Urothelium cell line (cell line): ENCODE data around the gene BCAR3.
"Not testable (repeated sequence)": the region's sequence is repeated elsewhere in the genome, so short reads cannot be mapped to it uniquely, and the experiment has no call there.

ENCODE experiments used
- DNase-seq: peaks from one replicate; pipeline ENCODE4 v3.0.0; 2011; ENCODE audit warnings: low spot score, mixed read lengths
- FAIRE-seq: peaks from 2 replicates; lab custom pipeline; 2011; peaks lifted over from hg19 to GRCh38; lab: Jason Lieb, UNC

Gene BCAR3

DNA sequence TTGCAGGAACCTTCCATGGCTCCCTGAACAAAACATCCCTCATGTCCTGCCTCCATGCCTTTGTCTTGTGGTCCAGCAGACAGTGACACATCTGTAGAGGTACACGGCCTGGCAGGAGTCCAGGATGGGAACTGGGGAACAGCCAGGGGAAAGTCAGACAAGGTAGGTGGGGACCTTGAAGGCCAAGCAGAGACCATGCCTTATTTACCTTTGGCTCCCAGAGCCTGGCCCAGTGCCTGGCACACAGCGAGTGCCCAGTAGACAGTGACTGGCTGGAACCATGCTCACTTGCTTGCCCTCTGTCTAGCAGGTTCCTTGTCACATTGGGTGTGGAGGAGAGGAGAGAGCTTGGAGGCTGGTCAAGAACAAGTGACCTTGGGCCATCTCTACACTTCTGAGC, 81.0 kb downstream of the BCAR3 start:
- no peak for DNase-seq
- FAIRE-seq = no peak

DNA sequence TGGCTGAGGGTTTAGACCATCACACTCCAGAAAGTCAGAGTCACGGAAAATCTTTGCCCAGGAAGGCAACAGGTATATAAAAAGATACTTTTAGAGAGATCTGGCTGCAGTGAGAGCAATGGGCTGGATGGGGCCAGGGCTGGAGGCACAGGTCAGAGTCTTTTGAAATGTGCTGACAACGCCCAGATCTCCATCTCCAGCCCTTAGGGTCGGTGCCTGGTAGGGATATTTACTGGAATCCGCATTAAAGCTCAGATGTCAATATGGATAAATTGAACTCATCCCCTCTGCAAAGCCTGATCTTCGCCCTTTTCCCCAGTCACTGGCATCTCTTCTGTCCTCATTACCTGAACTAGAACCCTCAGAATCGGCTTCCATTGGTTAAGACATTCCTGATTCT, 82.2 kb downstream of the BCAR3 start:
- FAIRE-seq (no peak), DNase-seq (no peak)

DNA sequence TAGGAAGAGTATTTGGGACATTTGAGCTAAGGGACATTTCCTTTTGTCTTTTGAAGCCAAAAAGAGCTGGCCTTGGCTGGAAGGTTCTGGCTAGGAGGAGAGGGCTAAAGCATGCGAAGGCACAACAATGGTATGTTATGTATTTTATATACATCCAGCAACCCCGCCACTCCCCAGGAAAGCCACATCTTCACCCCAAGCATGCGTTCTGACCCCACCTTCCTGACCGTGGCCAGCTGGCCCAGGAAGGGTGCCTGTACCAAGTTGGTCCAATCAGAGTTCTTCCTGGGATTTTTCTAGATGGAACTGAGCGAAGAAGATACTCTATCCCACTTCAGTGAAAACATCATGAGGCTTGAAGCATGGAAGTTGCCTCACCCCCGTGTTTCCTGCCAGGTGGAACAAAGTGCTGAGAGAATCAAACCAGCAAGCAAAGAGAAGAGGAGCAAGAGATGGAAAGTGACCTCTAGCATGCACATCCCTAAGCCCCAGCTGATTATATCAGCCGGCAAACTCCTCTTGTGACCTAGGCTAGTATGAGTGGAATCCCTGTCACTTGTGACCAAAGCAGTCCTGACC, 82.7 kb downstream of the BCAR3 start:
- DNase-seq = no peak
- FAIRE-seq = no peak

DNA sequence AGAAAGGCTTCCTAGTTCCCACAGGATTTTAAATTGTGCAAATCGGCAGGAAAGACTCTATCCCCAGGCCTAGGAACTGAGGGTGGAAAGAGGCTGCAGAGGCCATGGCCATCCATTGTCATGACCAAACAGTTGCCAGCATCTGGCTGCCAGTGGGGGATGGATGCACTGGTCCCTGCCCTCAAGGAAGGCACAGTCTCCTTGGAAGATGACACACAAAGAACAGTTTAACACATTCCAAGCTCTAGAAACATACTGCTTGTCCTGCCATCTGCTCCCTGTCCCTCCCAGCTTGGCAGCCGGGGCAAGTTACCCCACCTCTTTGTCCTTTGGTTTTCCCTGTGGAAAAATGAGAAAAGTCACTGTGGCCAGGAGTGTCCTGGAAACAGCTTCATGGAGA, 83.2 kb downstream of the BCAR3 start:
- no peak for FAIRE-seq
- DNase-seq = no peak

DNA sequence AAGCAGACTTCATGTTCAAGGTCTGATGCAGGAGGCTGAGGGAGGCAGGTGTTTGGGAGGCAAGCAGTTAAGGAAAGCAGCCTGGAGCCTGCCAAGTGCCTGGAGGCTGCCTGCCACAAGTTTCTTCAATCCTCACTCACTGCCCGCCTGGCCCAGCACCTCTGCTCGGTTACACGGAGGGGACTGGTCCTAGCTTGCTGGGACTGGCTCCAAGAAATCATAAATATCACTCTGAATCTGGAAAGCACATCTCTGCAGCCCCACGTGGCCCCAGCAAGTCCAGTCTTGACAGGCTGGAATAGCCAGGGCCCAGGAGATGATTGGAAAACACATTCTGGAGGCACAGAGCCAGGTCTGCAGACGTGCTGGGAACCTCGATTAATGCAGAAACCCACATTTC, 83.9 kb downstream of the BCAR3 start:
- no peak for DNase-seq

DNA sequence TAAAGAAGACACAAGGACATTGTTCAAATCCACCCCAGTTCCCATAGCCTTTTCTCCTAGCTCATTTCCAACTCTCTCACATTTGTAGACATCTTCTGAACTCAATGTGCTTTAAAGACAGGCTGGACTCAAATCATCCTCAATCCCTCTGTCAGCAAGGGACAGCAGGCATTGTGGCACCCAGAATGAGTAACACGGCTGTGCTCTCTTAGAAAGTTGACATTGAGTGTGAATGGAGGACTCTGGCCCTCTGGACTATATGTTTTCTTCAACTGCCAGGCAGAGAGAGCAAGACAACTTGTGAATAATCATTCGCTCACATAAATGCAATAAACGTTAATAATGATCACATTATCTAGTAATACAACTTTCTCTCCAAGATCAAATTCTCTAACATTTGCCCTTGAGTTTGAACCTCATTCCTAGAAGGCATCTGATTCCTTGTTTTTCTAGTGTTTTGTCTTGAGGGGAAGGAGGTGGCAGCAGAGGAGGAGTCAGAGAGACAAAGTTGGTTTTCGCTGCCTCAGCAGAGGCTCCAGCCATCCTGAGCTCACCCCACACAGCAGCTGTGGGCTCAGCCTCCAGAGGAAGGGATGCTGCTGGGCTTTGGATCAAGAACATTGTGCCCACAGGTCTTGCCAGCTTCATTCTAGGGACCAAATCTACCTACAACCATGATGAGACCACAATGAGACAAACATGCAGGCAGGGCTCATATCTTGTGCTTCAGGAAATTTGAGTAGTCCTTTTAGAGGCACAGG, 85.1 kb downstream of the BCAR3 start:
- FAIRE-seq (no peak), DNase-seq (no peak)

More for the DNA sequence above, 83.9 kb downstream of the BCAR3 start:
- no peak for FAIRE-seq

DNA sequence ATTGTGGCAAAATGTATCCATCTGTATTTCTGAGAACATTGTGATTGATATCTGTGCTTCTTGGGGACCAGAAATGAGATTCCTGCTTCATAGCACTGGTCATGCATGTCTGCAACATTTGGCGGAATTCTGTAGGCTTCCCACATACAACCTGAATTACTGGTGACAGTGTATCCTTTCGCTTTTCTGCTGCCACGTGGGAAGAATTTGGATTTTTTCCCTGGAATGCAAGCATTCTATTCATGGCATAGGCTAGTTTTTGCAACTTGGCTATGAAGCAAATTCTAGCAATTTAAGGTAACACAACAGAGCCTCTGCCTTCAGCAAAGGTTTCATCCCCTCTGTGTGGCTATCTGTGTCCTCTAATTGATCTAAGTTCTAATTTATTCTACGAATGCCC, 85.9 kb downstream of the BCAR3 start:
- no peak for DNase-seq
- FAIRE-seq = no peak

DNA sequence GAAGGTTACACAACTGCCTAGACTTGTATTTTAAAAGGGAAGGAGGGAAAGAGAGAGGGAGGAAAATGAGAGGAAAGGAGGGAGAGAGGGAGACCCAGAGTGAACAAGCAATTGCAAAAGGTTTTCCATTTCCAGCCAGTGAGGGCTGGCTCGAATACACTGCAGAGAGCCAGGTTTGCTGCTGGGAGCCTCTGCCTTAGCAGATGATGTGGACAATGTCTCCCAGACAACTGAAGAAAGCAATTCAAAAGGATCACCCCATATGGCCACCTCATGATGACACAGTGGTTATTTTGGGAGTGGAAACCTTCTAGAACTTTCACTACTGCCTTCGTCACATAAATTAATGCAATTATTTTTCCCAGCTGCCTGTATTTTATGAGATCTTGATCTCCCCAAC, 86.4 kb downstream of the BCAR3 start:
- no peak for DNase-seq
- no peak for FAIRE-seq

DNA sequence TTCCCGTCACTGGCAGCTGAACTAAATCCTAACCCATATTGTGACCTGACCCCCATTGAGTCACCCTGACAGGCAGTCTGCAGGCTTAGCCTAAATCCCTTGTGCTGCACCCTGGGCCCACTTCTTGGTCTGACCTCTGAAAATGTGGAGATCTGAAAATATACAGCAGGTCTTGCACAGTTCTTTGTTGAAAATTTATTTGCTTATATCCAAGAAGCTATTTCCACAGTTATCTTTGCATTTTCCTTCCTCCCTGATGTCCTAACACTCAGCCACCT, 87.1 kb downstream of the BCAR3 start:
- FAIRE-seq (no peak), DNase-seq (no peak)

DNA sequence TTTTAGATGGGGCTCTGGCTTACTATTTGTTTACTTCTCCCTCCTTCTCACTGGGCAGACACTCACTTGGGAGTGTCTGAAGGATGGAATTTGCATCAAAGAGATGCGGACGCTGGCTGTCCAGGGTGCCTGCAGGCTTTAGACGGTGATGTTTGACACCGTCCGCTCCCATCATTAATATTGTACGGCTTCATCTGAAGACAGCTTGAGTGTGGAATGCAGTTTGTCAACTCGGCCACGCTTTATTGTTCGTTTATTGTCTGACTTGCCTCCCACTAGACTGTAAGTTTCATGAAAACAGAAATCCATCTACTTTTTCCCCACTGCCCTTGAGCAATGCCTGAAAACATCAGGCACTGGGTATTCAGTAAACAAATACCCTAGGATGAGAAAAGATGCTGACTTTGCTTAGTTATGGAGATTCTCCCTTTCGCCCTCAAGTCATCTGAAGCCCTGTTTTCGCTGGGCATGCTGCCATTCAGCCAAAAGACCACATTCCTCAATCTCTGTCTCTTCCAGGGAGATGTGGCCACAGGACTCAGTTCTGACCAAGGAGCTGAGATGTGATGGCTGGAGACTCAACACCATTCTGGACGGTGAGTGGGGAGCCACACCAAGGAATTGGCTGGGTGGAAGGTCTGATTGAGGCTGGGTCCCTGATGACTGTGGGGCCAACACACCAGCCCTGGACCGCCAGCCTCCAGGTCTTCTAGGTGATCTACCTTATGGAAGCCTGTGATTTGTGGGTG, 87.6 kb downstream of the BCAR3 start:
- FAIRE-seq (no peak), DNase-seq (no peak)

DNA sequence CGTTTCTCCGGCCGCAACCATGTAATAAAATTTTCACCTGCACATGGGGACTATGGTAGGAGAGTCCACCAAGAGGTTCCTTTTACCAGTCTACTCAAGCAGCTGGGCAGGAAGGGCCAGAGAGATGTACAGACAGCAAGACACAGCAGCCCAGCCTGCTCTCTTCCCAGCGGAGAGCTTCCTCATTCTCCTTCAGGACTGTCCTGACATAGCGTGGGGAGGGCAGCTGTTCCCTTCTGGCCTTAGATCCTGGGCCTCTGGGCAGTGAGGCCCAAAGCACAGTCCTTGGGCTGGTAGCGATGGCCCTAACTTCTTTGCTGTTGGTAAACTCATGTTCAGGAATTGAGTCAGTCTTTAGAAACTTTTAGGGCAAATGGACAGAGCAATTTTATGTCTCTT, 89.1 kb downstream of the BCAR3 start:
- FAIRE-seq (no peak), DNase-seq (no peak)

DNA sequence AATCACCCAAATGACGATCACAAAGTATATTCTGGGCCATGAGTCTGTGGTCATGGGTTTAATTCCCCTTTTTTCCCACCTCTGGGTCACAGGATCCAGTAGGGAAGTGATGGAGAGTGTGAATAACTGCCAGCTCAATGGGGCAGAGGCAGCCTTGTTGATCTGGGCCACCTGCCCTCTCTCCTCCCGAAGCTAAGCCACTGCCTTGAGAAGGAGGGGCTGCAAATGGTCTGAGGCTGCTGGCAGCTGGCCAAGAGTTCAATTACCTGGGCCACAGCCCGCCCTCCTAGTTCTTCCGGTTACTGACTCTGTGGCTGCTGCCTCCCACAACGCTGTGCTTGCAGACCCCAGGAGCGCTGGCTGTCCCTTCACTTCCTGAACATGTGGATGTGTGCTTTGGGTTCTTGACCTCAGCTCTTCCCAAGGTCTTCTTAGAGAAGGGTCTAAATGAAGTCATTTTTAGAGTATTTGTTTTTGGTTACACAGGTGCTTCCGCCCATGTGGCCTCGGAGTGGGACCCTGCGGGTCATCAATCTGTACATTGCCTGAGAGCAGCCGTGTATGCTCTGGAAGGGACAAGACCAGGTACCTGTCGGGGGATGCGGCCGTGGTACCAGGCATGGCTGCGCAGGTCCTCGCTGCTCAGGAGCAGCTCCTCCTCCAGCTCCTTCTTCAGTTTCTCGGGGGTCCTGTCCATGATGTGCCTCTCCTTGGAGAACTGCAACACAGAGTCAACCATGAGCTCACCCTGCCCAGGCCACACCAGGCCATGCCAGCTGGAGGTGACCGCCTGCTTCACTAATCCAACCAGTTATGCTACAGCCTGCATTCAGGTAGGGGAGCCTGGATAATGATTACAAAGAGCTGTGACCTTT, 89.7 kb downstream of the BCAR3 start:
- peak; percentile 35 for FAIRE-seq
- no peak for DNase-seq

DNA sequence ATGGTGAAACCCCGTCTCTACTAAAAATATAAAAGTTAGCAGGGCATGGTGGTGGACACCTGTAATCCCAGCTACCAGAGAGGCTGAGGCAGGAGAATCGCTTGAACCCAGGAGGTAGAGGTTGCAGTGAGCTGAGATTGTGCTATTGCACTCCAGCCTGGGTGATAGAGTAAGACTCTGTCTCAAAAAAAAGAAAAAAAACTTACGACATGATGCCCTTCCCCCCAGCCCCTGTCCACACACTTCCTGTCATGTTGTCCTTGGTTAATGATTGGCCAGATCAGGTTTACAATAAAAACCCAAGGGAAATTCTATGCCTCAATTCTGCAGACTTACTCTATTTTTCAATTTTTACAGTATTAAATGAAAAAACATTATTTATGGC, 90.4 kb downstream of the BCAR3 start:
- DNase-seq, FAIRE-seq: not testable (repeated sequence)

DNA sequence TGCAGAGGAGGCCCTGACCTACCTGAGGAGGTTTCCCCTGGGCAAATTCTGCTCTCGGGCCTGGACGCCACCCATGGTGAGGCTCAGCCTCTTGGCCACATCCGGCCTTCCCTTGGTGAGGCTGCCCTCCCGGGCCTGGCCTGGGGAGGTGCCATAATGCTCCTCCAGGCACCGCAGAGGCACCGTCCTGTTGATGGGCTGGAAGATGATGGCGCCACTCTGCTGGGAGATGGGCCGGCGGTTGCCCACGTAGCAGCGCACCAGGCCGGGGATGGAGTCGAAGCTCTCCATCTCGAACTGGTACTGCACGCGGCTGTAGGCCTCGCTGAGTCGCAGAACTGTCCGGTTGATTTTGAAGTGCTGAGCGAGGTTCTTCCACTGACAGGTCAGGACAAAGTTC, 92.7 kb downstream of the BCAR3 start:
- DNase-seq = no peak
- no peak for FAIRE-seq

DNA sequence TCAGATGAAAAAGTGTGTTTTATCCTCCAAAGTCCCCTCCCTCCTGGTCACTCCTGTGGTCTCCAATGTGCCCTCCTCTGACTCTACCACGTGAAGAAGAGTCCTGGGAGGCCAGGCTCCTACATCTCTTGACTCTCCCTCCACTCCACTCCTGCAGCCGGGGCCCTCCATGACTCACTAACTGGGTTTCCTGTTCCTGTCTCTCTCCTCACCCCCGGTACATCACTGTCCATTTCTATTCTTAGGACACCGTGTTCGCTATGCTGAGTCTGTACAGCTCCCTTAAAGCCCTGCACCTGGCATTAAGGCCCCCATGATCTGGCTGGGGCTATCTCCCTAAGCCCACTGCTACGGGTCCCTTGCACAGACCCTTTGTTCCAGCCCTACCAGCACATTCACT, 93.4 kb downstream of the BCAR3 start:
- DNase-seq (no peak), FAIRE-seq (no peak)

DNA sequence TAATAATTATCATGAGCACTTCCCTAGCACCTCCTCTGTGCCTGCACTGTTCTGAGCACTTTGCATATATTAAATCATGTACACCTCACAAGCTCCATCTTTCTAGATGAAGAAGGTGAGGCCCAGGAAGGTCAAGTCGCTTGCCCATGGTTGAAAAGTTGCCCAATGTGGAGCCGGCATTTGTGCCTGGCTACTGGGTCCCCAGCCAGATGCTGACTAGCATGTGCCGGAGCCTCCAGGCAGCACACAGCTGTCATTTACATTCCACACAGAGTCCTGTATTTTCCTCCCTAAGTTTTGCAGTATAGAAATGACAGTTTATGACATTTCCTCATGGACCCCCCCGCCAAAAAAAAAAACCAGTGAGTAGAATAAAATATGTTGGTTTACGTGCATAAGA, 94.3 kb downstream of the BCAR3 start:
- DNase-seq (no peak), FAIRE-seq (no peak)

DNA sequence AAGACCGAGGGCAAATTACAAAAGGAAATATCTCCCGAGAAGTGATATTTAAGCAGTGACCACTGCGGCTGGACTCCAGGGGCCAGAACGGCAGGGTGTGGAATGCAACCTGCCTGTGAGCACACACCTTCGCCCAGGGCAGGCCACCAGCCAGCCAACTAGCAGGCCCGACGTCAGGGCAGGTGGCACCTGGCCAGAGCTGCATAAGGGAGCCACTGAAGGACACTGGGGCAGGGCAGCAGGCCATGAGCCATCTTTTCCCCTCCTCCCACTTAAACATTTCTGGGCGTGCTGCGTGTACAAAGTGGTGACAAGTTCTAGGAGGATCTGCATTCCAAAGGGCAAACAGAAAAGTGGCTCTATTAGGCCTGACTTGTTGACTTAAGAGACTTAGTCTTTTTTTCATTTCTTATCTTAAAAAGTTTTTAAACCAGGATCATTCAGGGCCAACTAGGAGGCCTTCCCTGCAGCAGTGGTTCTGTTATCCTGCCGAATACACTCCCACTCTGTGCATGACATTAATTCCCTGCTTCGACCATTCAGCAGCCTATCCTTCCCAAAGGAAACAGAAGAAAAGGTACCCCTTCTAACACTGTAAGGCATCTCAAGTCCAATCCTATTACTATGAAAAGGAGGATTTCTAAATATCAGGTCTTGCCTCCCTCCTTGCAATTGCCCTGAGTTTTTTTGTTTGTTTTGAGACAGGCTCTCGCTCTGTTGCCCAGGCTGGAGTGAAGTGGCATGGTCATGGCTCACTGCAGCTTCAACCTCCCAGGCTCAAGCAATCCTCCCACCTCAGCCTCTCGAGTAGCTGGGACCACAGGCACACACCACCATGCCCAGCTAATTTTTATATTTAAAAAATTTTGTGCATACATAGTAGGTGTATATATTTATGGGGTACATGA, 96.3 kb downstream of the BCAR3 start:
- FAIRE-seq (no peak), DNase-seq (no peak)

DNA sequence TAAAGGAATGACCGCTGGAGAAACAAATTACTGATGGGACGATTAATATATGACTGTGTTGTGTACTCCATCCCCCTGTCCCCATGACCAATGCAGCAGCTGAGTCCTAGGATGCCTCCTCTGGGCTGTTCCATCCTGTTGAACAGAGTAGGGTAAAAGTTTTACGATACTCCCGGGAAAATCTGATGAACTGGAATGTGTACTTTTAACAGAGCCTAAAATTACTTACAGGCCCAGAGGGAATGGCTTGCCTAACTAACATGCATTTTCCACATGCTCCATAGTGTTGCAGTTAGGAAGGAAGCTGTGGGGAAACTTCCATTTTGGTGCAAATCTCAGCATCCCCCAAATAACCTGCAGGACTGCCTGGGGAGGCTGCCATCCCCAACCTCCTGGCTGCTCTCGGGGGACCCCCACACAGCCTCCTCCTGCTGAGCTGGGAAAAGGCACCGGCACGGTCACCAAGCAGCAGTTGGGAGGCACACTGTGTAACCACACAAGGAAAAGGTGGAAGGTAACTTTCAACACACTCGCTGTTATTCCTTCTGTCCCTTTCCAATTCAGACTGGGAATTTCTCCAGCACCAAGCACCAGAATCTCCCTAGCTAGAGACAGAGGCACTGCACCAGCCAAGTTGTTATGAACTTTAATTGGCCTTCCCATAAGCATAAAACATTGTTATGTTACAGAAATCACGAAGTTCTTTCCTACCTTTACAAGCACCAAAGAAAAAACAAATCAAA, 97.2 kb downstream of the BCAR3 start:
- FAIRE-seq = no peak
- DNase-seq = no peak

DNA sequence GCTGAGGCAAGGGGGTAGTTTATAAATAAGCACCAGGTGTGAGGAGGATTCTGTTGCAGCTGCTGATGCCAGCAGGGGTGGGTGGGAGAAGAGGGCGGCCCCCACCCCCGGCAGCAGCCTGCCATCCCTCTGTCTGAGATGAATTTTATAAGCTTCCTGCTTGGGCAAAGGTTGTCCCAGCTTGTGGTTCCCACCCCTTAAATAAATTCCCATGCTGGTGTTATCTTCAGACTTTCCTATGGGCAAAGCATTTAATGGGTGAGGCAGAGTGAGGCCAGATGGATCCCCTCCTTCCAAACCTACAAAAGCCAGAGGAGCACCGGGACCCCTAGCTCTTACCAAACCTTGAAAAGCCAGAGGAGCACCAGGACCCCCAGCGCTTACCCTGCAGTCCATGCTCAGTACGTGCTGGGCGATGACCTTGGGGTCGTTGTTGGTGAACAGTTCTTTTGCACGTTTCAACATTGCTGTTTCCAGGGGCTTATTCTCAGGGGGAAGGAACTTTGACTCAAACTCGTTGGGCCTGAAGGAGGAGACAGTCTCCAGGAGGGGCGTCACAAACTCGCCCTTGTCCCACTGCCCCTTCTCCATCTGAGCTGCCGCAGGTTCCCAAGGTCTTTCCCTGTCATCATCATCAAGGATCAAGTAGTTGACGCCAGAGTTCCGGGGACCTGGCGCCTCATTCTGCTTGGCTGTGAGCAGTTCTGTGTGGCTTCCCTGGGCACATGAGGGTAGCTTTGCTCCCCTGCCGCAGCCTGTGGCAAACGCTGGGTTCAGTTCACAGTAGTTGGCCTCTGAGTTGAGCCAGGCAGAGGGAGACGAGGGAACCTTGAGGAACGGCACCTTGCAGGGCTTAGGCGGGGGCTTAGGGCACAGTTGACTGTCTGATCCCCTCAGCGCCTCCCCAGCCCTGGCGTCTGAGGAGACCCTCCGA, 99.5 kb downstream of the BCAR3 start:
- DNase-seq (no peak), FAIRE-seq (no peak)
